ENCODE measurements around the gene FAM151B.
"Not testable (repeated sequence)": the region's sequence is repeated elsewhere in the genome, so short reads cannot be mapped to it uniquely, and the experiment has no call there.

Gene FAM151B

DNA sequence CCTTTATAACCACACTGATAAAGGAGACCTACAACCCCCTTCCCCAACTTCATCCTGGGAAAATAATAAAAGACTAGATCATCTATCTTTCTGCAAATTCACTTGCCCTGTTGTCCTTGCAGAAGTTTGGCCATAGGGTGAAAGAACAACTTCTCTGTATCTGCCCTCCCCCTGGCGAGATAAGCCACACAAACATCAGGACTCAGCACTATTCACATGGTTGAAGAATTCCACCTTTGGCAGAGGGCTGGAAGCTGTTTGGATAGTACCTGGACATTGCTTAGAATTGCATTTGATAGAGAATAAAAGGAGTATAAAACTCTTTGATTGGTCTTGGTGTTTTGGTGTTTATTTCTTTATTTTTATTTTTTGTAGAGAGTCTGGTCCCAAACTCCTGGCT is 16.9 kb downstream of the FAM151B start:
- no peak for DNase-seq

DNA sequence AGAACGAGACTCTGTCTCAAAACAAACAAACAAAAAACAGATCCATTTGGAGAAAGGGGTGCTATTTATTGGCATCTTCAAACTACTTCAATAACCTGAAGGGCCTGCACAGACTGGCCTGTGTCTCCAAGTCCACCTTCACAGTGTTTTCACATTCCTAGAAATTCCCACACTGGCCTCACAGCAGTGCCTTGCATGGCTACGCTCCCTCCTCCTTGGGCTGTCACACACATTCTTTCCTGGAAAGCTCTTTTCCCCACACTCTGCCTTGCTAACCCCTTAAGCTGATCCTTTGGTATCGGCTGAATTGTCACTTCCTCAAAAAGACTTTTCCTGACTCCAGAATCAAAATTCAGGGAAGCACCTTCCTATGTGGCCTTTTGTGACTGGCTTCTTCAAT is 19.8 kb downstream of the FAM151B start:
- DNase-seq, result no peak

DNA sequence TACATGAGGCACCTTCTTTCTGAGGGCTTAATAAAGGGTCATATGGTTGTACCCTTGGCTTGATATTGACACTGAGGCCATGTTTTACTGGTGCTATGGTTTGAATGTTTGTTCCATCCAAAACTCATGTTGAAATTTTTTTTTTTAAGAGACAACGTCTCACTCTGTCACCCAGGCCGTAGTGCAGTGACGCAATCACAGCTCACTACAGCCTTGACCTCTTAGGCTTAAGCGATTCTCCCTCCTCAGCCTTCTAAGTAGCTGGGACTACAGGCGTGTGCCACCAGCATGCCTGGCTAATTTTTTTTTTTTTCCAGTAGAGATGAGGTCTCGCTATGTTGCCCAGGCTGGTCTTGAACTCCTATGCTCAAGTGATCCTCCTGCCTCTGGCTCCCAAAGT is 20.9 kb downstream of the FAM151B start:
- no peak for DNase-seq

DNA sequence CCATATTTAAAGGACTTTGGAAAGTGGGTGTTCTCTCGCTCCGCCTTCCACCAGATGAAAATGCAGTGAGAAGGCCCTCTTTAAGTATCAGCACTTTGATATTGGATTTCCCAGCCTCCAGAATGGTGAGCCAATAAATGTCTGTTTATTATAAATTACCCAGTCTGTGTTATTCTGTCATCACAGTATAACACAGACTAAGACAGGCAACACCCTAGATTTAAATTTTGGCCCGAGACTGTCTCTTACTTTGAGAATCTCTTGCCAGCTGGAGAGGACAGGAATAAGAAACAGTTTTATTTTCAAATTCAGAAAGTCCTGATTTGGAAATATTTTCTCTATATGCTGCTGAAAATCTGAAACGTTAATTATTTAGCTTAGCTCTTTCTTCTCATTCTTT is 21.5 kb downstream of the FAM151B start:
- no peak for DNase-seq

DNA sequence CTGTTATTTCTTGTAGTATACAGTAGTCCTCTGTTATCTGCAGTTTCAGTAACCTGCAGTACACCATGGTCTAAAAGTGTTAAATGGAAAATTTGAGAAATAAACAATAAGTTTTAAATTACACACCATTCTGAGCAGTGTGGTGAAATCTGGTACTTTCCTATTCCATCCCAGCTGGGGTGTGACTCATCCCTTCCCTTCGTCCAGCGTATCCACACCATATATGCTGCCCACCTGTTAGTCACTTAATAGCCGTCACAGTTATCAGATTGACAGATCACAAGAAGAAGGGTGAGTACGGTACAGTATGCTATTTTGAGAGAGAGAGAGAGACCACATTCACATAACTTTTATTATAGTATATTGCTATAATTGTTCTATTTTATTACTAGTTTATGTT is 28.9 kb downstream of the FAM151B start:
- DNase-seq, result no peak

DNA sequence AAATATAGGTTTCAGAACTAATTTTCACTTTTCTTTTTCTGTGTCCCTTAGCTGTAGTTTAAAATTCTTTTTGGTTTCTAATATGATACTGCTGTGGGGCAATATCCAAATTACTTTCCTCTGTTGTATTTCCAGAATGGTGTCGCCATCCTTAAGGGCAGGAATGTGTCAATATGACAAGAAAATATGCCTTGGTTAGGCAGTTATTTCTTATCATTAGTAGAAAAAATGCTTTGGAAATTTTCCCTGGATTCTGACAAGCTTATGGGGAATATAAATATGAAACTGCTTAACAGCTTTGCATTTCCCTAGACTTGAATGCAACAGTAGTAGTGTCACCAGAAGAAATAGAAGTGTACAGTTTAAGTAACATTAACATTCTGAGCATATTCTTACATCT is 52.8 kb downstream of the FAM151B start:
- no peak for DNase-seq

DNA sequence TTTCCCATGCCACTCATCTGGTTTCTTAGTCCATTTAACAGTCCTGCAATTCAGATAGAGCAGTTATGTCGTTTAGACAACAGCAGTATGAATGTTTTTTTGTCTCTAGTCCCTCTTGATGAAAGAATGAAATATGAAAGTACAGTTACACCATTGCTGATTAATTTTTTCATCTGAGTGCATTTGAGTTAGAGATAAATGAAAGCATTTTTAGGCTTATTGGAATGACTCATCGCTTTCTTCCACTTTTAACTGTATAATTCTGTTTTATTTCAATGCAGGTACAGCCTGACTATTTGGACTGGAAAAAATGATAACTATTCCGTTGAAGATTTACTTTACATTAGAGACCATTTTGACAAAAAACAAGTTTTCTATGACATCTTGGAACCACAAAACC is 53.5 kb downstream of the FAM151B start:
- no peak for DNase-seq

DNA sequence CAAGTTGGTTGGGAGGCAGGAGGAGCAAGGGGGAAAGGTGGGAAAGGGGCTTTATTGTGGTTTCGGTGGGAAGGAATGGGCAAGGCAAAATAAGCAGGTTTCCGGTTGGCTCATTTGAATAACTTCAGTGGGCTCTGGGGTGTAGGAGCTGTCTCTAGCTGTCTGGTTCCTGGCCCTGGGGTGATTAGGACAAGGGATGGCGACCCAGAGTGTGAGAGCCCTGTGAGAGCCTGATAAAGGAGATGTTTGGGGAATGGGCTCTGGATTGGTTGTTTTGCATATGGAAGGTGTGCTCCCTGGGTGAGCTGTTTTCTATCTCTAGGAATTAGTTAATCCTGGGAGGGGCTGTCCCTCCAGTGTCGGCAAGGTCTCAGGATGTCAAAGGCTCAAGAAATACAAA is 66.7 kb downstream of the FAM151B start:
- no peak for DNase-seq

DNA sequence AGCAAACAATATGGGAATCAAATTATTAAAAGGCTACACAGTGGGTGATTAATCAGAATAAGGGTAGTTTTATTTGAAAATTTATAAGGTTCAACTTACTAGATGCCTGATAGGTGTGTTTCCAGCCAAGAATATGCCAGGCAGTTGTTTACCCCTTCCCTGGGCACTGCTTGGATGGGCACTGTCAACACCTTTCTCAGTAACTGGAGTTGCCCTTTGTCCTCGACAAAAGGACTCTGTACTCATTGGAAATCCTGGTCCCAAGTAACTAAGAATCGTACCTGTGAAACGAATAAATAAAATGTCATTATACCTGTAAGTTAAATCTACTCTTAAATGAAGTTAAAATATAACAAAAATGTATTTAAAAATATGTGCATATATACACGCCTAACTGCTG is 67.2 kb downstream of the FAM151B start:
- DNase-seq, result no peak

DNA sequence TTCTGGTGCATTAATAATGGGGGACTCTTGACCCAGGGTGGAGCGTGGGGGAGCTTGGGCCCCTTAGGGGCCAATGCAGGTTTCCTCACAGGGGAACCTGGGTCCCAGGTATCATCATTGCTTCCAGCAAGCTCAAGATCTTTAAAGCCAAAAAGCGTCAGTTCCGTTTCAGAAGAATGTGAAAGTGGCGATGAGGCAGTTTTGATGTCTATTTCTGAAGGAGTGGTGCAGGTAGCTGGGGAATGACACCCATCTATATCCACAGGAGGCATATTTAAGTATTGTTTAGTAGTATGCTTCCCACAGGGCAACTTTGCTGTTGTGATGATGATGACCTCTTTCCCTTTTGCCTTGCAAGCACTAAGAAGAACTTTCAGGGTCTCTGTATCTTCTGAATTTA is 71.3 kb downstream of the FAM151B start:
- DNase-seq, result no peak

DNA sequence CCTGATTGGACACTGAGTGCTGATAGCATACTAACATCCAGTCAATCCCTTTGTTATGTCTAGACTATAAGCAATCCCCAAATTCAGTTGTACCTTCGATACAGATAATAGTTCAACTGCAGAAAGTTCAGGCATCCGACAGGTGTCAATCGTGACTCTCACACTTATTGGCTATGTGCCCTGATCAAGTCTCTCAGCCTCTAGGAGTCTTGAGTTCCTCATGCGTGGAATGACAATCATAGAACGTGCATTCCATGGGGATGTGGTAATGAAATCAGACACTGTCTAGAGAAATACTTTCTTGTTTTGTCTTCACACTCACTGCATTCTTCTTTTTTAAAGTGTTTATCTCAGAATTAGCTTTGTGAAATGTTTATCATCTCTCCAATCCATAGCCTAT is 77.4 kb downstream of the FAM151B start:
- DNase-seq, result no peak

DNA sequence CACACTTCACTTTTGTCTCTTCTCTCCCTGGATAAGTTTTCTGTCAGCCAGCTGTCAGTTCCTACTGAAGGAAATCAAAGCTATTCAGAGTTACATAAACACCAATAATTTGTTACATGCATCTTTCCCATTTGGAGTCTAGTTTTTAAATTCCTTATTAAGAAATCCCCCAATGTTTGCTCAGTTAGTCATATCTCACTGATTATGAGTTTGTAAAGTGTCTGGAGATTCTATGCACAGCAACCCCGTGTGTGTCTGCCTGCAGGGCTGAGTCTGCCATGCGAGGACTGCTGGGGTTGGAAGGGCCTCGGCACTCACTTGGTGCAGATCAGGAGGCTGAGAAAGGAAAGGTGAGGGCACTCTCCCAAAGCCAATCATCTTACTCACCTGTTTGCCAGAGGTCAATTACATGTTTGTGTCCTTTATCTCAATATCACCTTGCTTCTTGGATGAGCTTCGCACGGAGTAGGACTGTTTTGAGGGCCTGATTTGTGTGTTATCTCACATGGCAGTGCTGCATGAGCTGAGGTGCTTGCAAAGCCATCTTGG is 78.9 kb downstream of the FAM151B start:
- no peak for DNase-seq

DNA sequence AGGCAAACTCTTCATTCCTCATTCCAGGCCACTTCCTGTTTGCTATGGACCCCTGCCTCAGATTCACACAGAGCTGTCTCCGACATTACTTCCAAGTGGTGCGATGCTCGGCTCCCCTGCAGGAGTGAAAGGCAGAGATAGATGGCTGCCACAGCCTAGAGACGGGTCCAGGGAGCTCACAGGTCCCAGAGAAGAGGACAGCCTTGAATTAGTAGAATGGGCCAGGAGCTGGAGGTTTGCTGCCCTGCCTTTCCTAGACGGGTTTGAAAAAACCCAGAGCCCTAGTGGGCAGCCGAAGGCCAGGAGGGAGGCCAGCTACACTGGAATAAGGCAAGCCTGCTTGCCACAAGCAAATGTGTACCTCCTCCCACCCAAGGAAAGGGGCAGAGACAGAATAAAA is 80.4 kb downstream of the FAM151B start:
- DNase-seq, result no peak

DNA sequence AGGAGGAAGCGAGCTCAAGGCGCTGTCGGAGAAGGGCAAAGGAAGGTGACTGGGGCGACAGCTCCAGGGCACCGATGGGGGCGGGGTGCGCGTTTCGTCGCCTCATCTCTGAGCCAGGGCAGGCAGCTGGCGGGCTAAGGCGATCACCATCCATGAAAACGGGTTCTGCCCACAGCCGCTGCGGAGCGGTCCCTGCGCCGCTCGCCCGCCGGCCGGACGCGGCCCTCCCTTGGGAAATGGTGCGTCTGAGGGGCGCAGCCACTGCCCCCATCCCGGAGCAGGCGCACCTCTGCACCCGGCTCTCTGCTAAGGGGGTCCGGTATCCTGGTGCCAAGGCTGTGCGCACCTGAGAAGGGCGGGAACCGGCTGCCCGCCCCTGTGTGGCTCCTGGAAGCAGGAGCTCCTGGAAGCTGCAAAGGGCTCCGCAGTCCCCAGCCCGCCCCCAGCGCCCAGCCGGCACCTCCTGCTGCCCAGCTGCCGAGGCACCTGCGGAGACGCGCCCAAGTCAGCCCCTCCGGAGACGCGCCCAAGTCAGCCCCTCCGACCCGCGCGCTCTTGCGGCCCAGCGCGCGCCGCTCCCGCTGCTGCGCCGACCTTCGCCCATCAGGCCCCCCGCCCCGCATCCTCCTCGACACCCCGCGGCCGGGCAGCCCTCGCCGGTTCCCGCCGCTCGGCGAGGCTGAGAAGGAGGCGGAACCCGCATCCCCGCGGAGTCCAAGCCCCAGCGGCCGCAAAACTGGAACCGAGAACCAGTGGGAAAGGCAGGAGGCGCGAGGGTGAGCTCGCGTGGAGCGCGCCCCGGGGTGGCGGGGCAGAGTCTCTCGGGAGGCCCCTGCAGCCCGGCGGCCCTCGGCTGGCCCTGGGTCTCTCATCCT is 81.4 kb downstream of the FAM151B start:
- DNase-seq, result no peak

DNA sequence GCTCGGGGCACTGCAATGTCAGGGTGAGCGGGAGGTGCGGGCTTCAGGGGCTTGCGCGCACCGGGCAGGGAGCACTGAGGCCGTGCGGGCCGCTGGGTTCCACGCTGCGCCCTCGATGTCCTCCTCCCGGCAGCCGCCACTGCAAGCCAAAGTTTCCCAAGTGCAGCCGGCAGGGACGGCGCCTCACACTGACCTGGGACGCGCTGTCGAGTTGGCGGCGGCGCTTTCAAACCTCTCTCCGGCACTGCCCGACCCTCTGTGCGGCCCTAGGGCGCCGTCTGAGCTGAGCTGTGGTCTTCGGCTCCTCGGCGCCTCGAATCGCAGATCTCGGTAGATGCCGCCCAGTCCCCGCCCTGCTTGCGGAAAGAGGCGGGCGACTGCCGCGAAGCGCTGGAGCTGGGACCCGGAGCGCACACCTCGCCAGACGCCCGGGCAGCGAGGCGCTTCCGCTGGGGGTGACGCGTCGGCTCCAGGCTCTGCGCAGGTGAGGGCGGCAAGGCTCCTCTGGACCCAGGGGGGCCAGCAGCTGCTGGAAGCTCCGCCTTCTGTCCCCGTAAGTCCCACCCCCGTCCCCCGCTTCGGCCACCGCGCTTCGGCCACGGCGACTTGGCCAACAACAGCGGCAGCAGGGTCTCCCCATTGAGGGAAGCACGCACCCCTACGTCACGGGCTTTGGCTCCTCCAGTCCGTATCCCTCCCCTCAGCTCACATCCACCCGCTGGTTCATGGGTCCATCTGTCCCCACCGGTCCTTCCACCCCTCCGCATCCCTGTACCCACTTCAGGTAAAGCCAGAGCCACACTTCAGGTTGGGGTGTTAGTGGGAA is 82.3 kb downstream of the FAM151B start, which contains the start of gene ANKRD34B:
Gene ANKRD34B (minus strand): TSS at position 320 of the 826 bp plus-strand sequence. CDS start 10,261 bp downstream, outside the sequence.
- no peak for DNase-seq

DNA sequence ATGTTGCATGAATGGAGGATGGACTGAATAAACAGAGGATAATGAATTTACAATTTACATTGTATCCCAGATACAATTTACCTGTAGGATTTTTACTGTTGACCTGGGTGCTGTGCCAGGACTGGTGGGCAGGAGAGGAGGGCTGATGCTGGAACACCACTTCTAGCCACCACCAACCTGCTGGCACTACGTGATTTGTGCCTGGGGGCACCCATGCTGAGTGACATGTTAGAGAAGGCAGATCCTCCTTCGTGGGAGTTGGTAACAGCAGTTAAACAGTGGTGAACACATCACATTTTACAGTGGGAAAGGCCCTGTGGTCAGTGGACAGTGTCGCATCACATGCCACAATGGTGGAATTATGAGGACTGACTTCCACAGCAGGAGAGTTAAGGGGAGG is 85.2 kb downstream of the FAM151B start:
- no peak for DNase-seq

DNA sequence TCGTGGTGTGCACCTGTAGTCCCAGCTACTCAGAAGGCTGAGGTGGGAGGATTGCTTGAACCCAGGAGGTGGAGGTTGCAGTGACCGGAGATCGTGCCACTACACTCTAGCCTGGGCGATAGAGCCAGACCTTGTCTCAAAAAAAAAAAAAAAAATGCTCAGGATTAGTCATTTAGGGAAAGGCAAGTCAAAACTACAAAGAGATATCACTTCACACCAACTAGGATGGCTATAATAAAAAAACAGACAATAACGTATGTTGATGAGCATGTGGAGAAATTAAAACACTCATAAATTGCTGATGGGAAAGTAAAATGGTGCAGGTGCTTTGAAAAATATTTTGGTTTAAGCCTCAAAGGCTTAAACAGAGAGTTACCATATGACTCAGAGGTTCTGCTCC is 88.5 kb downstream of the FAM151B start:
- DNase-seq, result no peak

DNA sequence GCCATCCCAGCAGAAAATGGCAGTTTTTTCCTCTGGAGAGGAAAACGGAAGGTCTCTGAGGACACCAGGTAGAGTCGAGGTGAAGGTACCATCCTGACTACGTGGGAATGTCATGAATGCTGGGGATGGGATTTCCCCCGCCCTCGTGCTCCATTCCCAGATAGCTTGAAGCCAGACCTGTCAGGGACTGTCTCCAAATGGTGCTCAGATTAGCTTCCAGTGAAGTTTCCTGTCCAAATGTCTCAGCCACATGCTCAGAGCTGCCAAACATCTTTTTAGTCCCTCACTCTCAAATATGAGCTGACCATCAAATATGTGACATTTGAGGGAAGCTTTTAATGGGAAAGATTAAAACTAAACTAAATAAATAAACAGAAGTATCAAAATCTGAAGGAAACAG is 89.8 kb downstream of the FAM151B start:
- DNase-seq, result no peak

DNA sequence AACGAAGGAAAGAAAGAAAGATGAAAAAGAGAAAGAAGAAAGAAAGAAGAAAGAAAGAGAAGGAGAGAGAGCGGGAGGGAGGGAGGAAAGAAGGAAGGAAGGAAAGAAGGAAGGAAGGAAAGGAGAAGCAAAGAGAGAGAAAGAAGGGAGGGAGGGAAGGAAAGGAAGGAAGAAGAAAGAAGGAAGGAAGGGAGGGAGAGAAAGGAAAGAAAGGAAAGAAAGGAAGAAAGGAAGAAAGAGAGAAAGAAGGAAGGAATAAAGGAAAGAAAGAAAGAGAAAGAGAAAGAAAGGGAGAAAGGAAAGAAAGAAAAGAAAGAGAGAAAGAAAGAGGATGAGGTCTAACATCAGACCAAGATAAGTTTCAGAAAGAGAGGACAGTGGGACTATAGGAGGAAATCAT is 91.2 kb downstream of the FAM151B start:
- DNase-seq, result no peak

DNA sequence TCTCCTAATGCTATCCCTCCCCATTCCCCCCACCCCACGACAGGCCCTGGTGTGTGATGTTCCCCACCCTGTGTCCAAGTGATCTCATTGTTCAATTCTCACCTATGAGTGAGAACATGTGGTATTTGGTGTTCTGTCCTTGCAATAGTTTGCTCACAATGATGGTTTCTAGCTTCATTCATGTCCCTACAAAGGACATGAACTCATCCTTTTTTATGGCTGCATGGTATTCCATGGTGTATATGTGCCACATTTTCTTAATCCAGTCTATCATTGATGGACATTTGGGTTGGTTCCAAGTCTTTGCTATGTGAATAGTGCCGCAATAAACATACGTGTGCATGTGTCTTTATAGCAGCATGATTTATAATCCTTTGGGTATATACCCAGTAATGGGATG is 92.4 kb downstream of the FAM151B start:
- DNase-seq, result not testable (repeated sequence)

DNA sequence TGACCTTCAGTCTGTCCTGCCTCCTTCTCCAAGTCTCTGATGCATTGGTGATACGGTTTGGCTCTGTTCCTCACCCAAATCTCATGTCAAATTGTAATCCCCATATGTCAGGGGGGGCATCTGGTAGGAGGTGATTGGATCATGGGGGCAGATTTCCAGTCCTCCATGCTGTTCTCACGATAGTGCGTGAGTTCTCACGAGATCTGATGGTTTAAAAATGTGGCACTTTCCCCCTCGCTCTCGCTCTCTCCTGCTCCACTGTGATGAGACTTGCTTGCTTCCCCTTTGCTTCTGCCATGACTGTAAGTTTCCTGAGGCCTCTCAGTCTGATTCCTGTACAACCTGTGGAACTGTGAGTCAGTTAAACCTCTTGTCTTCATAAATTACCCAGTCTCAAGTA is 96.9 kb downstream of the FAM151B start:
- no peak for DNase-seq

DNA sequence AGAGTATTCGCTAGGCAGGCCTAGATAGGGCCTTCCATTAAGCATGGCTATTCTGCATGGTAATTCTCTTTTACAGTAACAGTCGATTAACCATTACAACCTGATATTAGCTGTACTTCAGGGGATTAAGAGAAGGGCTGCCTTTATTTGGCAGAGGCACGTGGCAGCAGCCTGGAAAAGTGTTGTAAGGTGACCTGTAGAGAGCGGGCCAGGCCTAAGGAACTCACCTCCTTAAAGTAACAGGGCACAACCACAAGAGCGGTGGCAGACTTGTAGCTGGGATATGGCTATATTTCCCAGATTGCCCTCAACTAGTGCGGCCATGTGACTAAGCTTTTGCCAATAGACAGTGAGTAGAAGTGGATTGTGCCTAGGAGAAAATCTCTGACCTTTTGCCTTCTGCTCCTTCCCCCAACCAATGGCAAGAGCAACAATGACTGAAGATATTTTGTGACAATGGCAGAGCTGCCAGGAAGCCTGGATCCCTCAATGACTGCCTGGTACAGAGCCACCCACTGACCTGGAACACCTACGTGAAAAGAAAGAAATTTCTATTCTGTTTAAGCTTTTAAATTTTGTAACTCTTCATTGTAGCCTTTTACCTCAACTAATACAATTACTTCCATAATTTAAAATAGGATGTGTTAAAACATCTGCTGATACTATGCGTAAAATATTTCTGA is 101.1 kb downstream of the FAM151B start:
- no peak for DNase-seq

DNA sequence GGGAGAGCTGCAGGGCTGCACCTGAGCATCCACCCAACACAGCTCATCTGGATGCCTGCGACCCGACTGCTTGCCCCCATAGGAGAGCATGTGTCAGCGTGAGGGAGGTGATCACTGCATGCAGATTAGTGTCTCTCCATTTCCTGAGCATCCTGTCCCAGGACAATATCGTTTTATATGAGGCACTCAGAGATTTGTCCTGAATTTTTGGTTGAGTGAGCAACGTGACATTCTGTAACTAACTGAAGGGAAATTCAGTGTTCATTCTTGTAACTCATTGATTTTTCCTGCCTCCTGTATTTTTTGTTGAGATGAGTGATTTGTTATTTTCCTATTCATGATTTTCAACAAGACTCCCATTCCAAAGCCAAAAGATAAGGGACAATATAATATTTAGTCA is 102.9 kb downstream of the FAM151B start:
- no peak for DNase-seq
